Bronchial epithelial cell (primary cell): ENCODE measurements around the gene ARHGAP15. TPM values are rescaled to one million over a fixed set of nuclear protein-coding genes. Genes with fewer than 3 reads are reported as not detected.

Source experiments
- DNase-seq: peaks from one replicate; pipeline ENCODE4 v3.0.0-alpha.2; 2010; ENCODE audit warnings: low read depth
- FAIRE-seq: peaks from 2 replicates; lab custom pipeline; 2011; peaks lifted over from hg19 to GRCh38; lab: Jason Lieb, UNC
- H3K27me3 ChIP-seq: 2 replicates; pipeline ENCODE4 v1.5.1; 2011; ENCODE audit warnings: low read length; ENCODE audit not compliant: control insufficient read depth, insufficient read depth
- H3K36me3 ChIP-seq: 2 replicates; pipeline ENCODE4 v1.5.1; 2011; ENCODE audit warnings: low read length; ENCODE audit not compliant: control insufficient read depth, insufficient read depth
- H3K4me3 ChIP-seq: 2 replicates; pipeline ENCODE4 v1.5.1; 2011; ENCODE audit warnings: mild to moderate bottlenecking, low read depth, low read length, control low read depth
- total RNA-seq: library from RNA; depleted of rRNA; stranded (reverse); fragments of >200 nt; gene quantifications from 2 replicates; pipeline ENCODE4 v1.2.1, GENCODE V29; 2014
- TF ChIP-seq, protein P1 (sequence below): IDR thresholded peaks from 2 replicates; pipeline ENCODE4 v1.5.1; 2011; ENCODE audit warnings: mild to moderate bottlenecking, moderate library complexity, low read length, control low read depth, inconsistent platforms; ENCODE audit not compliant: insufficient read depth, severe bottlenecking

Gene ARHGAP15
- total RNA-seq, 1 donor from 2014 or later: not detected

- no peak overlapping the region for H3K4me3 ChIP-seq
- TF ChIP-seq, protein P1, sequence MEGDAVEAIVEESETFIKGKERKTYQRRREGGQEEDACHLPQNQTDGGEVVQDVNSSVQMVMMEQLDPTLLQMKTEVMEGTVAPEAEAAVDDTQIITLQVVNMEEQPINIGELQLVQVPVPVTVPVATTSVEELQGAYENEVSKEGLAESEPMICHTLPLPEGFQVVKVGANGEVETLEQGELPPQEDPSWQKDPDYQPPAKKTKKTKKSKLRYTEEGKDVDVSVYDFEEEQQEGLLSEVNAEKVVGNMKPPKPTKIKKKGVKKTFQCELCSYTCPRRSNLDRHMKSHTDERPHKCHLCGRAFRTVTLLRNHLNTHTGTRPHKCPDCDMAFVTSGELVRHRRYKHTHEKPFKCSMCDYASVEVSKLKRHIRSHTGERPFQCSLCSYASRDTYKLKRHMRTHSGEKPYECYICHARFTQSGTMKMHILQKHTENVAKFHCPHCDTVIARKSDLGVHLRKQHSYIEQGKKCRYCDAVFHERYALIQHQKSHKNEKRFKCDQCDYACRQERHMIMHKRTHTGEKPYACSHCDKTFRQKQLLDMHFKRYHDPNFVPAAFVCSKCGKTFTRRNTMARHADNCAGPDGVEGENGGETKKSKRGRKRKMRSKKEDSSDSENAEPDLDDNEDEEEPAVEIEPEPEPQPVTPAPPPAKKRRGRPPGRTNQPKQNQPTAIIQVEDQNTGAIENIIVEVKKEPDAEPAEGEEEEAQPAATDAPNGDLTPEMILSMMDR: no peak
- FAIRE-seq (no peak), DNase-seq (no peak)
- no peaks in the 10 kb centered on the region for H3K36me3 ChIP-seq
- no peaks in the 10 kb centered on the region for H3K27me3 ChIP-seq
These were observed 523.5 kb downstream of the ARHGAP15 start for GRCh38 chr2:143652692-143653091.

- DNase-seq (no peak), FAIRE-seq (no peak)
- Histone ChIP-seq H3K36me3 (no peaks in the 10 kb centered on the region), H3K4me3 (no peak overlapping the region), H3K27me3 (no peaks in the 10 kb centered on the region)
- TF ChIP-seq, protein P1: no peak
These were observed 539.0 kb downstream of the ARHGAP15 start for GRCh38 chr2:143668234-143668633.

GRCh38 chr2:143674051-143674450 lies 544.8 kb downstream of the ARHGAP15 start:
- H3K27me3 ChIP-seq: no peaks in the 10 kb centered on the region
- FAIRE-seq: no peak

DNA sequence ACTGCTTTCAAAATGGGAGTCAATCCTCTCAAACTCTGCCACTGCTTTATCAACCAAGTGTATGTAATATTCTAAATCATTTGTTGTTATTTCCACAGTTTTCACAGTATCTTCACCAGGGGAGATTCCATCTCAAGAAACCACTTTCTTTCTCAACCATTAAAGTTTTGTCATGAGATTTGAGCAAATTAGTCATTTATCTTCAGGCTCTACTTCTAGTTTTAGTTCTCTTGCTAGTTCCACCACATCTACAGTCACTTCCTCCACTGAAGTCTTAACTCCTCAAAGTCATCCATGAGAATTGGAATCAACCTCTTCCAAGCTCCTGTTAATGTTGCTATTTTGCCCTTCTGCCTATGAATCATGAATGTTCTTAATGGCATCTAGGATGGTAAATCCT lies 545.8 kb downstream of the ARHGAP15 start:
- TF ChIP-seq, protein P1: no peak
- no peaks in the 10 kb centered on the region for H3K27me3 ChIP-seq
- FAIRE-seq: no peak
- no peak overlapping the region for H3K4me3 ChIP-seq
- DNase-seq: no peak
- H3K36me3 ChIP-seq: no peaks in the 10 kb centered on the region

More at GRCh38 chr2:143674051-143674450, 544.8 kb downstream of the ARHGAP15 start:
- Histone ChIP-seq H3K4me3 (no peak overlapping the region), H3K36me3 (no peaks in the 10 kb centered on the region)
- TF ChIP-seq, protein P1: no peak
- peak; percentile 5 for DNase-seq

DNA sequence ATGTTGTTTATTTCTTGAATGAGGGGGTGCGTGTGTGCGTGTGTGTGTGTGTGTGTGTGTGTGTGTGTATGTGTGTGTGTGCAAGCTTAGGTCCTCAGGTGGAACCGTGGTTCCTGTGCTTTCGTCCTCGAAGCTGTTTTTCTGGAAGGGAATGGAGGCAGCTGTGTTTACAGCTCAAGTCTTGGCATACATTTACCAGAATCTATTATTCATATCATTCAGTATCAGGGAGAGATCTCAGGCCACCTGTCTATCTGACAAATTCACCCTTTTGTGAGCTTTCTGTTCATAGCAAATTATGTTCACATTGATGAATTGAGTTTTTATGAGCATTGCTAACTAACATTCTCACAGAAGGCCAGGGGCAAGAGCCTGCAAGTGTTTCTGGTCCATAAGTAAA lies 550.4 kb downstream of the ARHGAP15 start:
- Histone ChIP-seq H3K36me3 (no peaks in the 10 kb centered on the region), H3K4me3 (no peak overlapping the region), H3K27me3 (no peaks in the 10 kb centered on the region)
- TF ChIP-seq, protein P1: no peak
- DNase-seq (no peak), FAIRE-seq (no peak)

DNA sequence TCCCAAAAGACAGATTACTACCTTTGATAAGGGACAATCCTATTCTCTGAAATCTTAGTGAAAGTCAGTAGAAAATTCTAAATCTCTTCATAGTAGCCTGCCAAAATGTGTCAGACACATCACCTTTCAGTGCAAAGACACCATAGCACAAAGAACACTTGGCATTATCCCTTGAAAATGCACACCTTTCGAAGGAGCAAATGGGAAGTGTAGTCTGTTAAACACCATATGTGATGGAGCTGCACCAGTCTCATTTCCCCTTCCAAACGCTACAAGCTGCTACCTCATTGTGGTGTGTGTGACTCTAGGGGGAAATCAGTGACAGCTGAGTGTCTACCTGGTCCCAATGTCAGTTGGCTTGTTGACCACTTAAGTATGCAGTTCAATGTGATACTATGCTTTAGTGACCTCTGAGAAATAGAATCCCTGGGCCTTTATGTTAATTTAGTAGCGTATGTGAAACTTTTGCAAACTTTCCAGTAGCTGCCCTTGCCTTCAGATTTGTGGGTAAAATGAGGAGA lies 551.7 kb downstream of the ARHGAP15 start:
- DNase-seq (no peak), FAIRE-seq (no peak)
- no peaks in the 10 kb centered on the region for H3K36me3 ChIP-seq
- TF ChIP-seq, protein P1: no peak
- H3K27me3 ChIP-seq: no peaks in the 10 kb centered on the region
- H3K4me3 ChIP-seq: no peak overlapping the region
